ENCODE measurements around the gene BHLHA15. TPM values are rescaled to one million over a fixed set of nuclear protein-coding genes. Genes with fewer than 3 reads are reported as not detected.

Gene BHLHA15
- total and polyA plus RNA-seq, 2 of the 8 experiments (the other 6 are each of a cell fraction or from before 2014, with no cell fraction given) = 1.1 to 2.7 TPM

DNA sequence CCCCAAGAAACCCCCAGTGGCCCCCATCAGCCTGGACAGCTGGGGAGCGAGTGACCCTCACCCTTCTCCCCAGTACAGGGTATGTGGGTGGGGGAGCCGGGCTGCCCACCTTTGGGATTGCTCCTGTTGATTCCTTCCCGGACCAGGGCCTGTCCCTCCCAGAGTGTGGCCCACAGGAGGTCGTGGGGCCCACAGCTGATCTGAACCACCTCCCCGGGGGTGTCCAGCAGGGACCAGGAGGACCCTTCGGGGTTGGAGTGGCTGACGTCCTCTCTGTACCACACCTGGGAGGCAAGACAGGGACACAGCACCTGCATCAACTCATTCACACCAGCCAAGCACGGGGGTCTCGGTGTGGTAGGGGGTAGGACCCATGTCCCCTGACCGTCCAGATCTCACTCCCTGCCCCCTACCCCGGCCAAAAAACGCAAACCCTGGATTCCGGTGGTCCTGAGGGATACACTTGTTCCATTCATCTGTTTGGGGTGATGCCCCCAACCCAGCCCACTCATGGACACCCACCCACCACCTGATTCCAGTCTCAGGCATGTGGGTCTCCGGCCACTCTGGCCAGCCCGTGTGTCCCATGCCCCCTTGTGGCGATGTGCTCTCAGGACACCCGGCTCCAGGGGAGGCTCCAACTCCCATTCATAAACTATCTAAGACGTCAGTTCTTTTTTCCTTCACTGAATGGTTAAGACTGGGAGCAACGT, 29.9 kb downstream of the BHLHA15 start:
- no peak overlapping the region for H3K4ac ChIP-seq (replicated peaks; ENCODE audit: insufficient read length, low read depth, low read length)
- DNase-seq (ENCODE audit: low read depth in 1 of 2, low spot score in 2 of 2) = peak in 1 of 2 experiments; percentile 86
- H2BK15ac ChIP-seq (ENCODE audit: low read length) = no peak overlapping the region
- no peak for FAIRE-seq
- POLR2A ChIA-PET (ENCODE audit: partially characterized antibody) = interaction anchor here (0.8 kb wide), 1 partner anchor 9 kb away, joined by 3 read pairs; no protein-coding TSS in a partner anchor
- H4K20me1 ChIP-seq (replicated peaks in 1 of 2; ENCODE audit: control insufficient read depth in 1 of 2, insufficient read depth in 2 of 2, low read length in 2 of 2) = peaks cover 2 to 3% of the 10 kb centered on the region in 2 experiments
- no peak overlapping the region for H3K9ac ChIP-seq (replicated peaks in 1 of 4; ENCODE audit: extremely low read depth in 1 of 4, low read depth in 3 of 4, low read length in 3 of 4)
- no peak overlapping the region for H3K4me3 ChIP-seq (ENCODE audit: extremely low read depth in 1 of 4, insufficient read depth in 2 of 4, low read depth in 3 of 4, low read length in 4 of 4)
- H3K23ac ChIP-seq (ENCODE audit: insufficient read length) = no peak overlapping the region
- H3K27ac ChIP-seq (ENCODE audit: low read depth, low read length) = no peak overlapping the region
- H2BK12ac ChIP-seq (ENCODE audit: low read depth, low read length) = no peak overlapping the region
- H2BK20ac ChIP-seq (ENCODE audit: low read length) = no peak overlapping the region
- no peak overlapping the region for H2BK5ac ChIP-seq (ENCODE audit: low read depth, low read length)
- H2AFZ ChIP-seq (ENCODE audit: low read length) = no peak overlapping the region
- H3K23me2 ChIP-seq (ENCODE audit: low read depth, low read length) = peaks cover 8% of the 10 kb centered on the region; the same call in 1 of the 2 replicates
- peak overlapping the region; percentile 51 for H4K5ac ChIP-seq (ENCODE audit: insufficient read length, low read depth, low read length)
- H3K79me2 ChIP-seq (ENCODE audit: control insufficient read depth in 1 of 2, insufficient read depth in 2 of 2, low read length in 2 of 2) = no peaks in the 10 kb centered on the region
- peak; percentile 77 to 85 for TF ChIP-seq RAD21 (IDR thresholded peaks at IDR 0.05 in 1 of 2, conservative IDR thresholded peaks at IDR 0.05 in 1 of 2; ENCODE audit: low read depth in 2 of 2, low read length in 2 of 2)
- no peak for TF ChIP-seq CBX5 (IDR thresholded peaks at IDR 0.05; ENCODE audit: low read depth, low read length)
- TF ChIP-seq HDAC2 (IDR thresholded peaks at IDR 0.05; ENCODE audit: borderline replicate concordance in 1 of 2, low read depth in 2 of 2, low read length in 2 of 2) = no peak
- TF ChIP-seq, protein P1, sequence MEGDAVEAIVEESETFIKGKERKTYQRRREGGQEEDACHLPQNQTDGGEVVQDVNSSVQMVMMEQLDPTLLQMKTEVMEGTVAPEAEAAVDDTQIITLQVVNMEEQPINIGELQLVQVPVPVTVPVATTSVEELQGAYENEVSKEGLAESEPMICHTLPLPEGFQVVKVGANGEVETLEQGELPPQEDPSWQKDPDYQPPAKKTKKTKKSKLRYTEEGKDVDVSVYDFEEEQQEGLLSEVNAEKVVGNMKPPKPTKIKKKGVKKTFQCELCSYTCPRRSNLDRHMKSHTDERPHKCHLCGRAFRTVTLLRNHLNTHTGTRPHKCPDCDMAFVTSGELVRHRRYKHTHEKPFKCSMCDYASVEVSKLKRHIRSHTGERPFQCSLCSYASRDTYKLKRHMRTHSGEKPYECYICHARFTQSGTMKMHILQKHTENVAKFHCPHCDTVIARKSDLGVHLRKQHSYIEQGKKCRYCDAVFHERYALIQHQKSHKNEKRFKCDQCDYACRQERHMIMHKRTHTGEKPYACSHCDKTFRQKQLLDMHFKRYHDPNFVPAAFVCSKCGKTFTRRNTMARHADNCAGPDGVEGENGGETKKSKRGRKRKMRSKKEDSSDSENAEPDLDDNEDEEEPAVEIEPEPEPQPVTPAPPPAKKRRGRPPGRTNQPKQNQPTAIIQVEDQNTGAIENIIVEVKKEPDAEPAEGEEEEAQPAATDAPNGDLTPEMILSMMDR (IDR thresholded peaks at IDR 0.05; ENCODE audit: control extremely low read depth in 1 of 3, insufficient read depth in 1 of 3, low read depth in 1 of 3, low read length in 3 of 3) = peak; percentile 85 to 93 (median 91)
- TF ChIP-seq TBP (IDR thresholded peaks at IDR 0.05; ENCODE audit: low read depth, low read length) = peak; percentile 30; the same call in 1 of the 2 replicates
- no peaks in the 10 kb centered on the region for H3K79me1 ChIP-seq (ENCODE audit: low read depth, low read length)
- no peaks in the 10 kb centered on the region for H3K36me3 ChIP-seq (ENCODE audit: control insufficient read depth in 2 of 4, insufficient read depth in 4 of 4, low read length in 3 of 4)
- no peak overlapping the region for H2AK5ac ChIP-seq (ENCODE audit: low read depth, low read length)
- no peak overlapping the region for H3K14ac ChIP-seq (ENCODE audit: insufficient read length)
- H2BK120ac ChIP-seq (replicated peaks; ENCODE audit: low read depth, low read length) = no peak overlapping the region
- no peak overlapping the region for H4K91ac ChIP-seq (replicated peaks; ENCODE audit: insufficient read length, low read length)
- no peaks in the 10 kb centered on the region for H3K9me3 ChIP-seq (ENCODE audit: insufficient read depth in 2 of 2, low read depth in 1 of 2, low read length in 1 of 2)
- peaks cover 0 to 6% (median 0%) of the 10 kb centered on the region in 4 experiments; a peak in 3 of 7 replicates for H3K4me1 ChIP-seq (replicated peaks in 1 of 4; ENCODE audit: control insufficient read depth in 3 of 4, insufficient read depth in 4 of 4, low read length in 3 of 4)
- H3K18ac ChIP-seq (ENCODE audit: extremely low read depth, low read length) = no peak overlapping the region
- H4K8ac ChIP-seq (ENCODE audit: extremely low read depth, insufficient read depth, low read length) = peak overlapping the region; percentile 57; the same call in 1 of the 2 replicates
- no peaks in the 10 kb centered on the region for H3K27me3 ChIP-seq (replicated peaks in 1 of 4; ENCODE audit: control insufficient read depth in 3 of 4, extremely low read depth in 1 of 4, insufficient read depth in 3 of 4, low read length in 3 of 4)
- no peak overlapping the region for H3K4me2 ChIP-seq (ENCODE audit: insufficient read depth in 1 of 2, low read depth in 2 of 2, low read length in 2 of 2)
- H3K56ac ChIP-seq (replicated peaks; ENCODE audit: insufficient read length, low read depth, low read length) = no peak overlapping the region
- CTCF ChIA-PET (ENCODE audit: partially characterized antibody) = interaction anchor here (0.6 to 2.3 kb wide), 12 partner anchors 9 to 219 kb away, joined by 3 to 15 read pairs (median 4); no protein-coding TSS in a partner anchor
- WGBS, 2 experiments (ENCODE audit: extremely low coverage in 1 of 2, insufficient coverage in 1 of 2, insufficient read length in 1 of 2, insufficient replicate concordance in 2 of 2, low coverage in 1 of 2, low lambda C conversion rate in 2 of 2, missing lambda C conversion rate in 1 of 2) = 67% methylated on average over 18 of the region's 19 CpGs; no CpG with 5 or more reads in 1 of the 2 experiments

Data from H1 (cell line).